SK-N-SH (cell line): ENCODE data around the gene STK32C.

Experiments
- CTCF ChIP-seq: fragments of 200-600 bp; sonication (generic); IDR thresholded peaks from 2 replicates; pipeline ENCODE4 v1.6.1; 2017; ENCODE audit warnings: antibody characterized with exemption, mild to moderate bottlenecking, moderate library complexity
- ELF1 ChIP-seq: IDR thresholded peaks from 2 replicates; pipeline ENCODE4 v1.4.0; 2012
- EP300 ChIP-seq, 2 experiments: IDR thresholded peaks; 2 replicates each; pipeline versions ENCODE4 v1.4.0 to v1.6.1; 2012; ENCODE audit warnings: borderline replicate concordance in 1 of 2, low read depth in 1 of 2, low read length in 1 of 2
- GABPA ChIP-seq: IDR thresholded peaks from 2 replicates; pipeline ENCODE4 v1.4.0; 2012; ENCODE audit warnings: low read depth, mild to moderate bottlenecking
- JUND ChIP-seq: IDR thresholded peaks from 2 replicates; pipeline ENCODE4 v1.4.0; 2012
- MAX ChIP-seq: IDR thresholded peaks from 2 replicates; pipeline ENCODE4 v1.4.0; 2012; ENCODE audit warnings: low read depth
- MEF2A ChIP-seq: IDR thresholded peaks from 2 replicates; pipeline ENCODE4 v1.4.0; 2012; ENCODE audit warnings: low read depth, borderline replicate concordance
- POLR2AphosphoS5 ChIP-seq: IDR thresholded peaks from 2 replicates; pipeline ENCODE4 v1.6.1; 2012; ENCODE audit warnings: low read depth, low read length
- REST ChIP-seq: IDR thresholded peaks from 2 replicates; pipeline ENCODE4 v1.6.1; 2012; ENCODE audit warnings: mild to moderate bottlenecking, low read depth, low read length, moderate library complexity
- SMC3 ChIP-seq: IDR thresholded peaks from 2 replicates; pipeline ENCODE4 v1.6.1; 2012; ENCODE audit warnings: low read depth, low read length, improper control_type of control experiment
- TCF12 ChIP-seq: IDR thresholded peaks from 2 replicates; pipeline ENCODE4 v1.4.0; 2012
- TEAD4 ChIP-seq: IDR thresholded peaks from 2 replicates; pipeline ENCODE4 v1.4.0; 2012; ENCODE audit warnings: mild to moderate bottlenecking, borderline replicate concordance; ENCODE audit not compliant: insufficient read depth
- YY1 ChIP-seq: IDR thresholded peaks from 2 replicates; pipeline ENCODE4 v1.4.0; 2012; ENCODE audit warnings: low read depth, mild to moderate bottlenecking
- ZBTB33 ChIP-seq: IDR thresholded peaks from 2 replicates; pipeline ENCODE4 v1.4.0; 2012; ENCODE audit warnings: low read depth, borderline replicate concordance

- TF ChIP-seq ELF1: no peak
- TF ChIP-seq GABPA: no peak
- TF ChIP-seq MAX: no peak
- TF ChIP-seq CTCF: no peak
- TF ChIP-seq JUND: no peak
- TF ChIP-seq TEAD4: no peak
- TF ChIP-seq POLR2AphosphoS5: no peak
- no peak for TF ChIP-seq ZBTB33
- TF ChIP-seq SMC3: no peak
- no peak for TF ChIP-seq REST
- no peak for TF ChIP-seq YY1
- no peak for TF ChIP-seq MEF2A
- no peak for TF ChIP-seq TCF12
- no peak for TF ChIP-seq EP300 (IDR thresholded peaks at IDR 0.05; ENCODE audit: borderline replicate concordance in 1 of 2, low read depth in 1 of 2, low read length in 1 of 2)
These were observed 134.6 kb downstream of the STK32C start for GRCh38 chr10:132173185-132173584.
